Measurements from ENCODE around the gene ZNF276.

DNA sequence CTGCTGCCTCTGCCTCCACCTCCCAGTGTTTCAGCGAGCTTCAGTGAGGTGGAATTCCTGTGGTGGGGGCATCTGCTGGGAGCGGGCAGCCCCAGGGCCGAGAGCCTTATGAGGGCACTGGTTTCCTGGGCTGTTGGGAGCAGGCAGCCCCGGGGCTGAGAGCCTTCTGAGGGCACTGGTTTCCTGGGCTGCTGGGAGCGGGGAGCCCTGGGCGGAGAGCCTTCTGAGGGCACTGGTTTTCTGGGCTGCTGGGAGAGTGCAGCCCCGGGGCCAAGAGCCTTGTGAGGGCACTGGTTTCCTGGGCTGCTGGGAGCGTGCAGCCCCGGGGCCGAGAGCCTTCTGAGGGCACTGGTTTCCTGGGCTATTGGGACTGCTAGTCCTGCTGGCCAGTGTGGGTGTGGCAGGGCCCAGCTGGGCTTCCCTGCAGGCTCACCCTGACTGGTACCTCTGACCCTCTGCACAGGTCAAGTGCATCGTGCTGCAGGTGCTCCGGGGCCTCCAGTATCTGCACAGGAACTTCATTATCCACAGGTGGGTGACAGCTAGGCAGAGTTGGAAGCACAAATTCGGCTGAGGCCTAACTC lies 29.3 kb upstream of the ZNF276 start:
- TF ChIP-seq, protein P1, sequence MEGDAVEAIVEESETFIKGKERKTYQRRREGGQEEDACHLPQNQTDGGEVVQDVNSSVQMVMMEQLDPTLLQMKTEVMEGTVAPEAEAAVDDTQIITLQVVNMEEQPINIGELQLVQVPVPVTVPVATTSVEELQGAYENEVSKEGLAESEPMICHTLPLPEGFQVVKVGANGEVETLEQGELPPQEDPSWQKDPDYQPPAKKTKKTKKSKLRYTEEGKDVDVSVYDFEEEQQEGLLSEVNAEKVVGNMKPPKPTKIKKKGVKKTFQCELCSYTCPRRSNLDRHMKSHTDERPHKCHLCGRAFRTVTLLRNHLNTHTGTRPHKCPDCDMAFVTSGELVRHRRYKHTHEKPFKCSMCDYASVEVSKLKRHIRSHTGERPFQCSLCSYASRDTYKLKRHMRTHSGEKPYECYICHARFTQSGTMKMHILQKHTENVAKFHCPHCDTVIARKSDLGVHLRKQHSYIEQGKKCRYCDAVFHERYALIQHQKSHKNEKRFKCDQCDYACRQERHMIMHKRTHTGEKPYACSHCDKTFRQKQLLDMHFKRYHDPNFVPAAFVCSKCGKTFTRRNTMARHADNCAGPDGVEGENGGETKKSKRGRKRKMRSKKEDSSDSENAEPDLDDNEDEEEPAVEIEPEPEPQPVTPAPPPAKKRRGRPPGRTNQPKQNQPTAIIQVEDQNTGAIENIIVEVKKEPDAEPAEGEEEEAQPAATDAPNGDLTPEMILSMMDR (IDR thresholded peaks at IDR 0.05), result no peak
- no peak for TF ChIP-seq POLR2A (IDR thresholded peaks at IDR 0.05)
